NCI-H1436 (cell line): ENCODE data around the gene PIAS2.

ENCODE experiments used
- DNase-seq: peaks from one replicate; lab custom pipeline; 2025; lab: John Stamatoyannopoulos, UW

PIAS2 gene

GRCh38 chr18:46761059-46761769 is 156.1 kb downstream of the PIAS2 start:
- peak; percentile 79 for DNase-seq

- peak; percentile 71 for DNase-seq
Observed at GRCh38 chr18:46759890-46760289, 157.4 kb downstream of the PIAS2 start.

GRCh38 chr18:46756559-46757201 is 160.6 kb downstream of the PIAS2 start, which contains the start of gene ST8SIA5:
Gene ST8SIA5 (minus strand): TSS chr18:46757053. CDS start chr18:46756508, 545 bp downstream.
- peak; percentile 67 for DNase-seq

- no peak for DNase-seq
Observed at GRCh38 chr18:46756025-46756558, 161.2 kb downstream of the PIAS2 start.

GRCh38 chr18:46755315-46756024 is 161.8 kb downstream of the PIAS2 start:
- no peak for DNase-seq

- no peak for DNase-seq
Observed at GRCh38 chr18:46754661-46755292, 162.5 kb downstream of the PIAS2 start.

- no peak for DNase-seq
Observed at GRCh38 chr18:46754188-46754587, 163.1 kb downstream of the PIAS2 start.
